GM12878 (cell line): Measurements from ENCODE around the gene FDX2. TPM values are rescaled to one million over a fixed set of nuclear protein-coding genes. Genes with fewer than 3 reads are reported as not detected.
A peak's percentile ranks its signal among the peaks of the same experiment; 100 is the strongest.

ENCODE experiments used
- CHD1 ChIP-seq: IDR thresholded peaks from 2 replicates; pipeline ENCODE4 v1.6.1; 2012; ENCODE audit warnings: low read depth, low read length, improper control_type of control experiment
- DPF2 ChIP-seq: fragments of 450-650 bp; IDR thresholded peaks from 2 replicates; pipeline ENCODE4 v1.6.1; 2017; ENCODE audit warnings: mild to moderate bottlenecking
- ETV6 ChIP-seq, 2 experiments: fragments of 450-650 bp in 1 of 2; IDR thresholded peaks in 1 of 2; conservative IDR thresholded peaks in 1 of 2; 2 replicates each; pipeline ENCODE4 v1.6.1; 2014; ENCODE audit warnings: antibody characterized with exemption in 1 of 2, borderline replicate concordance in 1 of 2, low read depth in 1 of 2, mild to moderate bottlenecking in 1 of 2, moderate library complexity in 1 of 2
- FOS ChIP-seq: IDR thresholded peaks from 3 replicates; pipeline ENCODE4 v1.6.1; 2011; ENCODE audit warnings: borderline replicate concordance; ENCODE audit not compliant: insufficient read length; ENCODE audit errors: extremely low read depth
- MEF2B ChIP-seq: fragments of 450-650 bp; IDR thresholded peaks from 2 replicates; pipeline ENCODE4 v1.6.1; 2018; ENCODE audit warnings: mild to moderate bottlenecking, moderate library complexity; ENCODE audit not compliant: partially characterized antibody, poor library complexity, severe bottlenecking
- MXI1 ChIP-seq: fragments of 150-350 bp; IDR thresholded peaks from 2 replicates; pipeline ENCODE4 v1.6.1; 2011; ENCODE audit warnings: low read depth, mild to moderate bottlenecking, inconsistent platforms, low read length, improper control_type of control experiment
- NKRF ChIP-seq: fragments of 450-650 bp; conservative IDR thresholded peaks from 2 replicates; pipeline ENCODE4 v1.6.1; 2017; ENCODE audit warnings: mild to moderate bottlenecking, moderate library complexity
- SIX5 ChIP-seq: IDR thresholded peaks from 2 replicates; pipeline ENCODE4 v1.6.1; 2011; ENCODE audit warnings: mild to moderate bottlenecking, low read depth, low read length, moderate library complexity; ENCODE audit not compliant: severe bottlenecking
- SMAD5 ChIP-seq: IDR thresholded peaks from 2 replicates; pipeline ENCODE4 v1.6.1; 2016; ENCODE audit warnings: antibody characterized with exemption, low read depth
- SUZ12 ChIP-seq: fragments of 200-600 bp; sonication (generic); IDR thresholded peaks from one replicate; pipeline ENCODE4 v1.6.1; 2018; ENCODE audit warnings: antibody characterized with exemption, mild to moderate bottlenecking; ENCODE audit not compliant: unreplicated experiment
- TBL1XR1 ChIP-seq: IDR thresholded peaks from 2 replicates; pipeline ENCODE4 v1.6.1; 2012; ENCODE audit warnings: low read depth, low read length, improper control_type of control experiment
- polyA plus RNA-seq, 11 experiments: library from polyadenylated mRNA; depleted of rRNA in 4 of 11; unstranded in 6 of 11; stranded (reverse) in 5 of 11; fragments of >200 nt; fragmentation: Nextera tagmentation in 4 of 11; fragmentation: Illumina TruSeq in 1 of 11; extraction: Ambion mirVana in 4 of 11; extraction: Trizol in 1 of 11; gene quantifications; 1 replicate in 1 of 11; 2 replicates in 10 of 11; pipeline versions ENCODE4 v1.2.1 to v1.2.3, GENCODE V29; 2011 to 2016; ENCODE audit warnings: inconsistent platforms in 2 of 11, missing spikeins in 2 of 11, low read depth in 1 of 11
- total RNA-seq, 4 experiments: library from RNA; depleted of rRNA in 3 of 4; stranded (reverse); fragments of >200 nt in 3 of 4; fragmentation: Illumina TruSeq in 1 of 4; extraction: Trizol in 1 of 4; gene quantifications; 2 replicates each; pipeline versions ENCODE4 v1.2.1 to v1.2.3, GENCODE V29; 2013 to 2021
- TF ChIP-seq, protein P1 (sequence below): fragments of 450-650 bp; IDR thresholded peaks from 2 replicates; pipeline ENCODE4 v1.6.1; 2016; ENCODE audit warnings: mild to moderate bottlenecking, moderate library complexity, borderline replicate concordance
- TF ChIP-seq, protein P2 (sequence below): fragments of 450-650 bp; IDR thresholded peaks from 2 replicates; pipeline ENCODE4 v1.6.1; 2018; ENCODE audit warnings: borderline replicate concordance, mild to moderate bottlenecking; ENCODE audit not compliant: partially characterized antibody
- TF ChIP-seq, protein P3 (sequence below): IDR thresholded peaks from 2 replicates; pipeline ENCODE4 v1.6.1; 2012; ENCODE audit warnings: low read depth, low read length, improper control_type of control experiment
- TF ChIP-seq, protein P4 (sequence below), 3 experiments: IDR thresholded peaks in 2 of 3; conservative IDR thresholded peaks in 1 of 3; 2 replicates each; pipeline ENCODE4 v1.5.1; 2011; ENCODE audit warnings: low read depth in 3 of 3, low read length in 3 of 3, mild to moderate bottlenecking in 3 of 3, control low read depth in 2 of 3, moderate library complexity in 2 of 3, inconsistent platforms in 1 of 3, mixed read lengths in 1 of 3; ENCODE audit not compliant: control insufficient read depth in 2 of 3, insufficient read depth in 1 of 3; ENCODE audit errors: extremely low read depth in 1 of 3

The FDX2 gene
- total and polyA plus RNA-seq, 10 of the 15 experiments (the other 5 are each of a cell fraction or from before 2014, with no cell fraction given) = 1.4 to 50.4 (median 24.7) TPM

- TF ChIP-seq, protein P1, sequence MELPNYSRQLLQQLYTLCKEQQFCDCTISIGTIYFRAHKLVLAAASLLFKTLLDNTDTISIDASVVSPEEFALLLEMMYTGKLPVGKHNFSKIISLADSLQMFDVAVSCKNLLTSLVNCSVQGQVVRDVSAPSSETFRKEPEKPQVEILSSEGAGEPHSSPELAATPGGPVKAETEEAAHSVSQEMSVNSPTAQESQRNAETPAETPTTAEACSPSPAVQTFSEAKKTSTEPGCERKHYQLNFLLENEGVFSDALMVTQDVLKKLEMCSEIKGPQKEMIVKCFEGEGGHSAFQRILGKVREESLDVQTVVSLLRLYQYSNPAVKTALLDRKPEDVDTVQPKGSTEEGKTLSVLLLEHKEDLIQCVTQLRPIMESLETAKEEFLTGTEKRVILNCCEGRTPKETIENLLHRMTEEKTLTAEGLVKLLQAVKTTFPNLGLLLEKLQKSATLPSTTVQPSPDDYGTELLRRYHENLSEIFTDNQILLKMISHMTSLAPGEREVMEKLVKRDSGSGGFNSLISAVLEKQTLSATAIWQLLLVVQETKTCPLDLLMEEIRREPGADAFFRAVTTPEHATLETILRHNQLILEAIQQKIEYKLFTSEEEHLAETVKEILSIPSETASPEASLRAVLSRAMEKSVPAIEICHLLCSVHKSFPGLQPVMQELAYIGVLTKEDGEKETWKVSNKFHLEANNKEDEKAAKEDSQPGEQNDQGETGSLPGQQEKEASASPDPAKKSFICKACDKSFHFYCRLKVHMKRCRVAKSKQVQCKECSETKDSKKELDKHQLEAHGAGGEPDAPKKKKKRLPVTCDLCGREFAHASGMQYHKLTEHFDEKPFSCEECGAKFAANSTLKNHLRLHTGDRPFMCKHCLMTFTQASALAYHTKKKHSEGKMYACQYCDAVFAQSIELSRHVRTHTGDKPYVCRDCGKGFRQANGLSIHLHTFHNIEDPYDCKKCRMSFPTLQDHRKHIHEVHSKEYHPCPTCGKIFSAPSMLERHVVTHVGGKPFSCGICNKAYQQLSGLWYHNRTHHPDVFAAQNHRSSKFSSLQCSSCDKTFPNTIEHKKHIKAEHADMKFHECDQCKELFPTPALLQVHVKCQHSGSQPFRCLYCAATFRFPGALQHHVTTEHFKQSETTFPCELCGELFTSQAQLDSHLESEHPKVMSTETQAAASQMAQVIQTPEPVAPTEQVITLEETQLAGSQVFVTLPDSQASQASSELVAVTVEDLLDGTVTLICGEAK = no peak
- TF ChIP-seq CHD1 (no peak), SMAD5 (peak; percentile 70; the same call in 1 of the 2 replicates), SUZ12 (no peak), TBL1XR1 (no peak), ETV6 (conservative IDR thresholded peaks at IDR 0.05 in 1 of 2, IDR thresholded peaks at IDR 0.05 in 1 of 2; ENCODE audit: borderline replicate concordance in 1 of 2, low read depth in 1 of 2) (no peak), DPF2 (0 out of 2 replicates have a peak, but pooled peaks have one; percentile 30), MEF2B (peak; percentile 27), MXI1 (peak; percentile 100), FOS (no peak), NKRF (peak; percentile 99), SIX5 (peak; percentile 33)
- TF ChIP-seq, protein P2, sequence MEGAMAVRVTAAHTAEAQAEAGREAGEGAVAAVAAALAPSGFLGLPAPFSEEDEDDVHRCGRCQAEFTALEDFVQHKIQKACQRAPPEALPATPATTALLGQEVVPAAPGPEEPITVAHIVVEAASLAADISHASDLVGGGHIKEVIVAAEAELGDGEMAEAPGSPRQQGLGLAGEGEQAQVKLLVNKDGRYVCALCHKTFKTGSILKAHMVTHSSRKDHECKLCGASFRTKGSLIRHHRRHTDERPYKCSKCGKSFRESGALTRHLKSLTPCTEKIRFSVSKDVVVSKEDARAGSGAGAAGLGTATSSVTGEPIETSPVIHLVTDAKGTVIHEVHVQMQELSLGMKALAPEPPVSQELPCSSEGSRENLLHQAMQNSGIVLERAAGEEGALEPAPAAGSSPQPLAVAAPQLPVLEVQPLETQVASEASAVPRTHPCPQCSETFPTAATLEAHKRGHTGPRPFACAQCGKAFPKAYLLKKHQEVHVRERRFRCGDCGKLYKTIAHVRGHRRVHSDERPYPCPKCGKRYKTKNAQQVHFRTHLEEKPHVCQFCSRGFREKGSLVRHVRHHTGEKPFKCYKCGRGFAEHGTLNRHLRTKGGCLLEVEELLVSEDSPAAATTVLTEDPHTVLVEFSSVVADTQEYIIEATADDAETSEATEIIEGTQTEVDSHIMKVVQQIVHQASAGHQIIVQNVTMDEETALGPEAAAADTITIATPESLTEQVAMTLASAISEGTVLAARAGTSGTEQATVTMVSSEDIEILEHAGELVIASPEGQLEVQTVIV = no peak
- TF ChIP-seq, protein P3, sequence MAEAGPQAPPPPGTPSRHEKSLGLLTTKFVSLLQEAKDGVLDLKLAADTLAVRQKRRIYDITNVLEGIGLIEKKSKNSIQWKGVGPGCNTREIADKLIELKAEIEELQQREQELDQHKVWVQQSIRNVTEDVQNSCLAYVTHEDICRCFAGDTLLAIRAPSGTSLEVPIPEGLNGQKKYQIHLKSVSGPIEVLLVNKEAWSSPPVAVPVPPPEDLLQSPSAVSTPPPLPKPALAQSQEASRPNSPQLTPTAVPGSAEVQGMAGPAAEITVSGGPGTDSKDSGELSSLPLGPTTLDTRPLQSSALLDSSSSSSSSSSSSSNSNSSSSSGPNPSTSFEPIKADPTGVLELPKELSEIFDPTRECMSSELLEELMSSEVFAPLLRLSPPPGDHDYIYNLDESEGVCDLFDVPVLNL = no peak
- TF ChIP-seq, protein P4, sequence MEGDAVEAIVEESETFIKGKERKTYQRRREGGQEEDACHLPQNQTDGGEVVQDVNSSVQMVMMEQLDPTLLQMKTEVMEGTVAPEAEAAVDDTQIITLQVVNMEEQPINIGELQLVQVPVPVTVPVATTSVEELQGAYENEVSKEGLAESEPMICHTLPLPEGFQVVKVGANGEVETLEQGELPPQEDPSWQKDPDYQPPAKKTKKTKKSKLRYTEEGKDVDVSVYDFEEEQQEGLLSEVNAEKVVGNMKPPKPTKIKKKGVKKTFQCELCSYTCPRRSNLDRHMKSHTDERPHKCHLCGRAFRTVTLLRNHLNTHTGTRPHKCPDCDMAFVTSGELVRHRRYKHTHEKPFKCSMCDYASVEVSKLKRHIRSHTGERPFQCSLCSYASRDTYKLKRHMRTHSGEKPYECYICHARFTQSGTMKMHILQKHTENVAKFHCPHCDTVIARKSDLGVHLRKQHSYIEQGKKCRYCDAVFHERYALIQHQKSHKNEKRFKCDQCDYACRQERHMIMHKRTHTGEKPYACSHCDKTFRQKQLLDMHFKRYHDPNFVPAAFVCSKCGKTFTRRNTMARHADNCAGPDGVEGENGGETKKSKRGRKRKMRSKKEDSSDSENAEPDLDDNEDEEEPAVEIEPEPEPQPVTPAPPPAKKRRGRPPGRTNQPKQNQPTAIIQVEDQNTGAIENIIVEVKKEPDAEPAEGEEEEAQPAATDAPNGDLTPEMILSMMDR (IDR thresholded peaks at IDR 0.05 in 2 of 3, conservative IDR thresholded peaks at IDR 0.05 in 1 of 3; ENCODE audit: control insufficient read depth in 2 of 3, extremely low read depth in 1 of 3, insufficient read depth in 1 of 3, low read depth in 3 of 3, low read length in 3 of 3) = no peak
These were observed at the start of gene FDX2 (continued) for GRCh38 chr19:10315335-10316214.
